ENCODE measurements around the gene TOR1AIP1. TPM values are rescaled to one million over a fixed set of nuclear protein-coding genes. Genes with fewer than 3 reads are reported as not detected.

TOR1AIP1 gene
- total RNA-seq, 1 donor from 2014 or later: 50.5 TPM

DNA sequence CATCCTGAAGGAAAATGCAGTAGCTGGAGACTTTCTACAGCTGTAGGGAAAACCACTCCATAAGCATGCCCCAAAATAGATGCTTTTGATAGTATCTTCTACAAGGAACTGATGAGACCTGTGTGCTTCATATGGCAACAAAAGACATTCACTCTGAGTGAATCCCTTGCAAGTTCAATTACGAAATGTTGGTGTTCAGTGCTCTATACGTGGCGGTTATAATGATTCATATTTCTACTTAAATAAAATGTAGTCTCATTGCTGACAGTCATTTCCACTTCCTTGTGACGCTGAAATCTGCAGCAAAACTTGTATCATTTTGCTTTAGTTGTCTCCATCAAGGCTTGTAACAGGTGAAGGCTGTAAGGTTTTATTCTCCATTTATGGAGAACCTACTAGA lies 25.1 kb upstream of the TOR1AIP1 start:
- TF ChIP-seq, protein P1, sequence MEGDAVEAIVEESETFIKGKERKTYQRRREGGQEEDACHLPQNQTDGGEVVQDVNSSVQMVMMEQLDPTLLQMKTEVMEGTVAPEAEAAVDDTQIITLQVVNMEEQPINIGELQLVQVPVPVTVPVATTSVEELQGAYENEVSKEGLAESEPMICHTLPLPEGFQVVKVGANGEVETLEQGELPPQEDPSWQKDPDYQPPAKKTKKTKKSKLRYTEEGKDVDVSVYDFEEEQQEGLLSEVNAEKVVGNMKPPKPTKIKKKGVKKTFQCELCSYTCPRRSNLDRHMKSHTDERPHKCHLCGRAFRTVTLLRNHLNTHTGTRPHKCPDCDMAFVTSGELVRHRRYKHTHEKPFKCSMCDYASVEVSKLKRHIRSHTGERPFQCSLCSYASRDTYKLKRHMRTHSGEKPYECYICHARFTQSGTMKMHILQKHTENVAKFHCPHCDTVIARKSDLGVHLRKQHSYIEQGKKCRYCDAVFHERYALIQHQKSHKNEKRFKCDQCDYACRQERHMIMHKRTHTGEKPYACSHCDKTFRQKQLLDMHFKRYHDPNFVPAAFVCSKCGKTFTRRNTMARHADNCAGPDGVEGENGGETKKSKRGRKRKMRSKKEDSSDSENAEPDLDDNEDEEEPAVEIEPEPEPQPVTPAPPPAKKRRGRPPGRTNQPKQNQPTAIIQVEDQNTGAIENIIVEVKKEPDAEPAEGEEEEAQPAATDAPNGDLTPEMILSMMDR (conservative IDR thresholded peaks at IDR 0.05; ENCODE audit: low read depth, low read length): no peak
- DNase-seq (ENCODE audit: low read depth): no peak
- H3K4me3 ChIP-seq (ENCODE audit: low read depth, low read length): no peak overlapping the region

DNA sequence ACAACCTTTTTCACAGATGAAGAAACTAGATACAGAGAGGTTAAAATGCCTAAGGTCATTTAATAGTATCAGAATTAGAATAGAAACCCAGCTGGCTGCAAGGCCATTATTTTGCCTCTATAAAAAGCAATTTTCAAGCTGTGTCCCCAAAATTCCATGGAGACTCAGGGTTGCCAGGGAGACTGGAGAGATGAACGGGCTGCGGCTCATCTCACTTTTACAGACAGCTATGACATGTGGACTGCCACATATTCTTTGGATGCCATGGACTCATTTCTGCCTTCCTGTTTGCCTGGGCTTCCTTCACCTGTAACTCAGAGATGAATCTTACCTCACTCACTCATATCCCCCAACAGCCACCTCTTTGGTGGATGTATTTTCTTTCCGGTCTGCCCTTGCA lies 21.4 kb upstream of the TOR1AIP1 start:
- DNase-seq (ENCODE audit: low read depth): no peak
- TF ChIP-seq, protein P1 (conservative IDR thresholded peaks at IDR 0.05; ENCODE audit: low read depth, low read length): no peak
- no peak overlapping the region for H3K4me3 ChIP-seq (ENCODE audit: low read depth, low read length)

DNA sequence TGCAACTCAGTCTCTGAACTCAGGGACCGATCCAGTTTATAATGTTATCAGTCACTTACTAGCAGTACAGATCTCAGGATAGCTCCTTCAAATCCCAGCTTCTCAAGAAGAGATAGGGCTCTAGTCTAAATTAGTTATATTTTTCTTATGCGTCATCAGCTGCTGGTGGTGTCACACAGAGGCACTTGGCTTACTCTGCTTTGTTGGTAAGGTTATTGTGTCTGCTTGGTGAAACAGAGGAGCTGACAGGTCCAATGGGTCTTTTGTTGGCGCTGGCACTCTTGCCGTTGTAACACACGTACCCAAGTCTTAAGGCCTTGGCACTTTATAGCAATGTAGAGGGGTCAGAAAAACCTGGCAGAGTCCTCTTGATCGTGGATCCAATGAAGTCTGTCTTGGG lies 16.7 kb upstream of the TOR1AIP1 start:
- TF ChIP-seq, protein P1 (conservative IDR thresholded peaks at IDR 0.05; ENCODE audit: low read depth, low read length): no peak
- no peak overlapping the region for H3K4me3 ChIP-seq (ENCODE audit: low read depth, low read length)
- no peak for DNase-seq (ENCODE audit: low read depth)

DNA sequence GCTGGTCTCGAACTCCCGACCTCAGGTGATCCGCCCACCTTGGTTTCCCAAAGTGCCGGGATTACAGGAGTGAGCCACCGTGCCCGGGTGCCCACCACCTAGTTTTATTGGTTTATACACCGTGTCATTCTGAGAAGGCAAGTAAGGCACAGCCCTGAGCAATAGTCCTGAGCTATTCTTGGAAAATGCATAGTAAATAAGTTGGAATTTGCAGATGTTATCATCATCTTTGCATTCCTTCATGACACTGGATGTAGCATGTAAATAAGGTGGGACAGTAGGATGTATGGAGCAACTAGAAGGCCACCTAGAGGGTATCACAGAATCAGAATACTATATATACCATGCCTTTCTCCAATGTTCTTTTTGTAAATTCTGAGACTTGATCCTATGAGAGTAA lies 15.5 kb upstream of the TOR1AIP1 start:
- H3K4me3 ChIP-seq (ENCODE audit: low read depth, low read length): no peak overlapping the region
- TF ChIP-seq, protein P1 (conservative IDR thresholded peaks at IDR 0.05; ENCODE audit: low read depth, low read length): no peak
- no peak for DNase-seq (ENCODE audit: low read depth)

DNA sequence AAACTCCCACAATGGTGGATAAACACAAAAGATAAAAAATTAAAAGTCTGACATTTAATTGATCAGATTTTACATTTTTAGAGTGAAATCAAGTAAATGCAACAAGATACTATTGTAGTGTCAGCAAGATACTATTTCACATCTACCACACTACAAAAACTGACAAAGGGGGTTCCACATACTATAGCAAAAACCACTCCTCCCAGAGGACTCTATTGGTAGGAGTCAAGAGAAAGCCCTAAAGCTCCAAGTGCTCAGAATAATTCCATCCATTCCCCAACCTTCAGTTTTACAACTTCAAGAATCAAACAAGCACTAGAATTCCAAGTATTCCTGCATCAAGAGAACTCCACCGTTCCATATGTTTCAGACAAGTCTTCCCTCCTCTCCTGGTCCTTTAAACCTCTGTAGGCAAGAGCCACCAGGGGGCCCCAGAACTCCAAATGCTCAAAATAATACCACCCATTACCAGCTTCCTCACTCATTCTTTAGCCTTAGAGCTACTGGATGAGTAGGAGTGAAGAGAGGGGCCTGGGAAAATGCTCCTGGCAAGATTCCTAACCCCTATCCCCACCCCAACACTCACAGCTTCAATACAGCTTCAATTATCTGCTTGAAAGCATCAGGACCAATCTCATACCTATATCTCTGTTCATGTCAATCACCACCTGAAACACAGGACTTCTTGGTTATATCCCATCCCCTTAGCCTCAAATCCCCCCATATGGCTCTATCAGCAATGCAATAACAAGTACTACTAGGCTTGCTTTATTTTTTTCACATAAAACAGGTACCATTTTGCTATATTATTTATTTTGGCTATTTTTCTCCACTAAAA lies 14.4 kb upstream of the TOR1AIP1 start:
- TF ChIP-seq, protein P1 (conservative IDR thresholded peaks at IDR 0.05; ENCODE audit: low read depth, low read length): peak; percentile 84
- DNase-seq (ENCODE audit: low read depth): no peak
- no peak overlapping the region for H3K4me3 ChIP-seq (ENCODE audit: low read depth, low read length)

DNA sequence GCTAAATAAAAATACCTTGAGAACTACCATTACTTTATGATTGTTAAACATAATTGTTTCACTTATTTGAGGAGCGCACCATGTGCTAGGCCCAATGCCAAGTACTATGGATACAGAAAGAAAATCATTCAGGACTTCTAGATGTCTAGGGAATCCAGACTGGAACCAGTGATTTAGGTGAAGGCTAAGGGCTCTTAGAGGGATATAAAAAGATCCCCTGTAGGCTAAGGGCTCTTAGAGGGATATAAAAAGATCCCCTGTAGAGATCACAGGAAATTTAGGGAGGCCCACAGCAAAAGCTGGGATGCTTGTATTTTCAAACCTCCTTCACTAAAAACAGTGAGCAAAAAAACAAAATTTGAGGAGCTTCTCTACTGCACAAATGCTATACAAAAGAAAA lies 11.2 kb upstream of the TOR1AIP1 start:
- DNase-seq (ENCODE audit: low read depth): no peak
- H3K4me3 ChIP-seq (ENCODE audit: low read depth, low read length): no peak overlapping the region
- TF ChIP-seq, protein P1 (conservative IDR thresholded peaks at IDR 0.05; ENCODE audit: low read depth, low read length): no peak

DNA sequence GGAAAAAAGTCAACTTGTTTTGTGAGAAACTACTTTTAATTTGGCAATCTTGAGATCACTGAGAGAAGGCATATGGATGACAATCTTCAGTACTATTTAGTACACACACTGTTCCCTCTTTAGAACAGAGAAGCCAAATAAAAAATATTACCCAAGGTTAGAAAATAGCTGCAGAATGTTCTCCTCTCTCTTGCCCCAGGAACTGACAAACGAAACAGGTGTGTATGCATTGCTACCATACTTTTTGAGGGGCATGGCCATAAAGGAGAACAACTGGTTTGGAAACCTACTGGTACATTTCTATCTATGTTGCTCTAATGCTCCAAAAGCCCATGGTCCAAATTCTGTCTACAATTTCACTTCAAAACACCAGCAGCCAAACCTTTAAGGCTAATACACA lies 10.1 kb upstream of the TOR1AIP1 start:
- no peak overlapping the region for H3K4me3 ChIP-seq (ENCODE audit: low read depth, low read length)
- no peak for DNase-seq (ENCODE audit: low read depth)
- TF ChIP-seq, protein P1 (conservative IDR thresholded peaks at IDR 0.05; ENCODE audit: low read depth, low read length): no peak
